ENCODE results near the gene PRDX6.

DNA sequence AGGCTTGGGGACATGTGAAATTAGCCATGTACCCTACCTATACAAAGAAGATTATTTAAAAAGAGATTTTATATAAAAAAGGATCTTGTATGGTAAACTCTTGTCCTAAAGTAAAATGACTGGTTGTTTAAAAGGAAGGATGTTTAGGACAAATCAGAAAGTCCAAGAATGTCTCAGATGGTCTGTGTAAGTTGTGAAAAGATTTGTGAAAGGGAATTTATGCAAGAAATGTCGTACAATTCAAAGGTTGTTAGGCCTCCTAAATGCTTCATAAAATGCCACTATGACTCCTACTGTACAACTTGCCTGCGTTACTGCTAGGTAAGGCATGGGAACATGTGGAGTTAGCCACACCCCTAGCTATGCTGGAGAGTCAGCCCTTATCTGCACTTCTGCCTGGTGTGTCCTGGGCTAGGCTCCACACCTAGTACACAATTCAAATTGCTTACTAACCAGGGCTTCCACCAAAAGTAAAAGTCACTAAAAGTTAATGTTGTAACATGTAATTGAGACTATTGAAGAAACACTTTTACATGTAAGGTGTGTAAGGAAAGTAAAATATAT, 19.7 kb downstream of the PRDX6 start:
- TF ChIP-seq, protein P1, sequence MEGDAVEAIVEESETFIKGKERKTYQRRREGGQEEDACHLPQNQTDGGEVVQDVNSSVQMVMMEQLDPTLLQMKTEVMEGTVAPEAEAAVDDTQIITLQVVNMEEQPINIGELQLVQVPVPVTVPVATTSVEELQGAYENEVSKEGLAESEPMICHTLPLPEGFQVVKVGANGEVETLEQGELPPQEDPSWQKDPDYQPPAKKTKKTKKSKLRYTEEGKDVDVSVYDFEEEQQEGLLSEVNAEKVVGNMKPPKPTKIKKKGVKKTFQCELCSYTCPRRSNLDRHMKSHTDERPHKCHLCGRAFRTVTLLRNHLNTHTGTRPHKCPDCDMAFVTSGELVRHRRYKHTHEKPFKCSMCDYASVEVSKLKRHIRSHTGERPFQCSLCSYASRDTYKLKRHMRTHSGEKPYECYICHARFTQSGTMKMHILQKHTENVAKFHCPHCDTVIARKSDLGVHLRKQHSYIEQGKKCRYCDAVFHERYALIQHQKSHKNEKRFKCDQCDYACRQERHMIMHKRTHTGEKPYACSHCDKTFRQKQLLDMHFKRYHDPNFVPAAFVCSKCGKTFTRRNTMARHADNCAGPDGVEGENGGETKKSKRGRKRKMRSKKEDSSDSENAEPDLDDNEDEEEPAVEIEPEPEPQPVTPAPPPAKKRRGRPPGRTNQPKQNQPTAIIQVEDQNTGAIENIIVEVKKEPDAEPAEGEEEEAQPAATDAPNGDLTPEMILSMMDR (IDR thresholded peaks at IDR 0.05; ENCODE audit: low read length) = no peak
- no peak for TF ChIP-seq EZH2phosphoT487 (IDR thresholded peaks at IDR 0.05; ENCODE audit: low read length)
